DOHH2 (cell line): ENCODE results near the gene TXNRD2.

Source experiments
- EZH2phosphoT487 ChIP-seq: fragments of 200-600 bp; sonication (generic); IDR thresholded peaks from 2 replicates; pipeline ENCODE4 v1.6.1; 2017; ENCODE audit warnings: borderline replicate concordance, mild to moderate bottlenecking, antibody characterized with exemption, low read length, moderate library complexity, mixed read lengths
- TF ChIP-seq, protein P1 (sequence below): fragments of 200-600 bp; sonication (generic); IDR thresholded peaks from one replicate; pipeline ENCODE4 v1.5.1; 2014; ENCODE audit warnings: antibody characterized with exemption, mild to moderate bottlenecking, low read depth, low read length; ENCODE audit not compliant: poor library complexity, severe bottlenecking

DNA sequence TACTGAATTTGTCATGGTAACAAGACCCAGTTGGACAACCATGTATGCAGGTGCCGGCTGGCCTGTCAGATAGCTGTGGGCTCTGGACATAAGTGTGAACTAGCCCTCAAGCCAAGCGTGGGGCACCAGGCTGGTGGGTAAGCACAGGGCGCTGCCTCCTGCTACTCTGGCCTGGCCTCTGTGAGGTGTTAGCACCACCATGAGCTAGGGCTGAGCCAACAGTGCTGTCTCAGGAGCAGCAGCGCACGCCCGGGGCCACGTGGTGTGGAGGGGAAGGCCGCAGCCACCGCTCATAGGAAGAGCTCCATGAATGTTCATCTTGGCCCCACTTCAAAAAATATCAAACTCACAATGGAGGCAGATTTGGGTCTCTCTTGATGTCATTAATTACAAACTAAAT, 51.7 kb downstream of the TXNRD2 start:
- TF ChIP-seq, protein P1, sequence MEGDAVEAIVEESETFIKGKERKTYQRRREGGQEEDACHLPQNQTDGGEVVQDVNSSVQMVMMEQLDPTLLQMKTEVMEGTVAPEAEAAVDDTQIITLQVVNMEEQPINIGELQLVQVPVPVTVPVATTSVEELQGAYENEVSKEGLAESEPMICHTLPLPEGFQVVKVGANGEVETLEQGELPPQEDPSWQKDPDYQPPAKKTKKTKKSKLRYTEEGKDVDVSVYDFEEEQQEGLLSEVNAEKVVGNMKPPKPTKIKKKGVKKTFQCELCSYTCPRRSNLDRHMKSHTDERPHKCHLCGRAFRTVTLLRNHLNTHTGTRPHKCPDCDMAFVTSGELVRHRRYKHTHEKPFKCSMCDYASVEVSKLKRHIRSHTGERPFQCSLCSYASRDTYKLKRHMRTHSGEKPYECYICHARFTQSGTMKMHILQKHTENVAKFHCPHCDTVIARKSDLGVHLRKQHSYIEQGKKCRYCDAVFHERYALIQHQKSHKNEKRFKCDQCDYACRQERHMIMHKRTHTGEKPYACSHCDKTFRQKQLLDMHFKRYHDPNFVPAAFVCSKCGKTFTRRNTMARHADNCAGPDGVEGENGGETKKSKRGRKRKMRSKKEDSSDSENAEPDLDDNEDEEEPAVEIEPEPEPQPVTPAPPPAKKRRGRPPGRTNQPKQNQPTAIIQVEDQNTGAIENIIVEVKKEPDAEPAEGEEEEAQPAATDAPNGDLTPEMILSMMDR = no peak
- TF ChIP-seq EZH2phosphoT487 = no peak
